Measurements from ENCODE around the gene WASHC2A. TPM values are rescaled to one million over a fixed set of nuclear protein-coding genes. Genes with fewer than 3 reads are reported as not detected.
"Not testable (repeated sequence)": the region's sequence is repeated elsewhere in the genome, so short reads cannot be mapped to it uniquely, and the experiment has no call there.

The WASHC2A gene
- total RNA-seq, 1 experiment from 2014 or later: 27.9 TPM

DNA sequence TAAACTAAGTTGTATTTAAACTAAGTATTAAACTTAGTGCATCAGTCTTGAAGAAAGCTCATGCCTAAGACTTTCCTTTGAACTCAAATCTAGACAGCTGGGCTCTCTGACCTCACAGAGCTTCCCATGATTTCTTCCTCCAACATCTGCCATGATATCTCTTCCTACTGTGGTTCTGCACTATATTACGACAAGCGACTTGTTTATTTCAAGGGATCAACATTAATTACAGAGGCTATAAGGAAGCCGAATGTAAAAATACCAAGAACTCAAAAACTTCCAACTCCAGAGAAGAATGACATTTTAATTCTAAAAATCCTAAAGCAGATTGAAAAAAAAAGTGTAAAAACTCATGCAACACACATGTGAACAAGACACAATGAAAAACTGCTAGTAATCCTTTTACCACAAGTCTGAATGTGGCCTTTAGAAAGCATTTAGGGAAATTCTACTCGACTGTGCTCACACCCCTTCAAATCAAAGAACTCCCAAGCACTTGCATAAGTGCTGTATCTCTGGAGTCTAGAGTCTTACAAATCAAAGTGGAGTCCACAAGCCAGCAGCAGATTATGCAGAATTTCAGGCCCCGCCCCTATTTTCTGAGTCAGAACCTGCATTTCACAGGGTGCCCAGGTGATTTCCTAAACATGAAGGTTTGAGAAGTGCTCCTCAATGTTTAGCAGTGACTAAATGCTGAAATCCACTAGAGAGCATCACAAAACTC, 22.7 kb upstream of the WASHC2A start (continued):
- TF ChIP-seq, protein P1, sequence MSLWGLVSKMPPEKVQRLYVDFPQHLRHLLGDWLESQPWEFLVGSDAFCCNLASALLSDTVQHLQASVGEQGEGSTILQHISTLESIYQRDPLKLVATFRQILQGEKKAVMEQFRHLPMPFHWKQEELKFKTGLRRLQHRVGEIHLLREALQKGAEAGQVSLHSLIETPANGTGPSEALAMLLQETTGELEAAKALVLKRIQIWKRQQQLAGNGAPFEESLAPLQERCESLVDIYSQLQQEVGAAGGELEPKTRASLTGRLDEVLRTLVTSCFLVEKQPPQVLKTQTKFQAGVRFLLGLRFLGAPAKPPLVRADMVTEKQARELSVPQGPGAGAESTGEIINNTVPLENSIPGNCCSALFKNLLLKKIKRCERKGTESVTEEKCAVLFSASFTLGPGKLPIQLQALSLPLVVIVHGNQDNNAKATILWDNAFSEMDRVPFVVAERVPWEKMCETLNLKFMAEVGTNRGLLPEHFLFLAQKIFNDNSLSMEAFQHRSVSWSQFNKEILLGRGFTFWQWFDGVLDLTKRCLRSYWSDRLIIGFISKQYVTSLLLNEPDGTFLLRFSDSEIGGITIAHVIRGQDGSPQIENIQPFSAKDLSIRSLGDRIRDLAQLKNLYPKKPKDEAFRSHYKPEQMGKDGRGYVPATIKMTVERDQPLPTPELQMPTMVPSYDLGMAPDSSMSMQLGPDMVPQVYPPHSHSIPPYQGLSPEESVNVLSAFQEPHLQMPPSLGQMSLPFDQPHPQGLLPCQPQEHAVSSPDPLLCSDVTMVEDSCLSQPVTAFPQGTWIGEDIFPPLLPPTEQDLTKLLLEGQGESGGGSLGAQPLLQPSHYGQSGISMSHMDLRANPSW (CRISPR knock-in tag; conservative IDR thresholded peaks at IDR 0.05; ENCODE audit: low read depth): no peak

DNA sequence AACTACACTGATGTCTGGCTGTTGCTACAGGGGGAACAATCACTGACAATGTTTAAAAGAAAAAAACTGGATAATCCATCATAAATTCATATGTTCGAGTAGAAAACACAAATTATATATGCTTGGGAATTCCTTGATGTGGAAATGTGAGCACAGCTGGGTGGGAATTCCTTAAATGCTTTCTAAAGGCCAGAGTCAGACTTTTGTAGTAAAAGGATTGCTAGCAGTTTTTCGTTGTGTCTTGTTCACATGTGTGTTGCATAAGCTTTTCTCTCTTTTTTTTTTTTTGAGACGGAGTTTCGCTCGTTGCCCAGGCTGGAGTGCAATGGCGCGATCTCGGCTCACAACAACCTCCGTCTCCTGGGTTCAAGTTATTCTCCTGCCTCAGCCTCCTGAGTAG, 21.3 kb upstream of the WASHC2A start:
- H3K27me3 Mint-ChIP-seq (ENCODE audit: low read depth); H3K27ac Mint-ChIP-seq; H3K4me3 Mint-ChIP-seq; H3K4me1 Mint-ChIP-seq; POLR2A ChIA-PET; DNase-seq (ENCODE audit: low spot score); CTCF ChIA-PET; H3K36me3 Mint-ChIP-seq; ATAC-seq; H3K9me3 Mint-ChIP-seq: not testable (repeated sequence)

DNA sequence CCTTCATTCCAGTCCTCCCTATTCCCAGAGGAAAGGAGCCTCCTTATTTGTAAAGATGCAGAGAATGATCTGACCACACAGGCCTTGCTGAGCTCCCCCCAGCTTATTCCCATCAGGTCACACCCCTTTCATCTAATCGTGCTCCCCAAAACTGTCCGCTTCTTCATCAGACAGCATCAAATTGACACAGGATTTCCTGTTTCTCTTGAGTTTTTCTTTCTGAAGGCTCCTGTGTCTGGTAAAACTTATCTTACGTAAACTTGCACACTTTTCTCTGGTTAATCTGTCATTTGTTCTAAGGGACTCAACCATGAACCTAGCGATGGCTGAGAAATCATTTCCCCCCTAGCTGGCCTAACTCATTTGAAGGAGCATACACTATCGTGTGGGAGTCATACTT, 20.2 kb upstream of the WASHC2A start:
- H3K36me3 Mint-ChIP-seq; H3K9me3 Mint-ChIP-seq; ATAC-seq; POLR2A ChIA-PET; DNase-seq (ENCODE audit: low spot score); H3K27ac Mint-ChIP-seq; H3K4me3 Mint-ChIP-seq; H3K27me3 Mint-ChIP-seq (ENCODE audit: low read depth); CTCF ChIA-PET; H3K4me1 Mint-ChIP-seq: not testable (repeated sequence)

DNA sequence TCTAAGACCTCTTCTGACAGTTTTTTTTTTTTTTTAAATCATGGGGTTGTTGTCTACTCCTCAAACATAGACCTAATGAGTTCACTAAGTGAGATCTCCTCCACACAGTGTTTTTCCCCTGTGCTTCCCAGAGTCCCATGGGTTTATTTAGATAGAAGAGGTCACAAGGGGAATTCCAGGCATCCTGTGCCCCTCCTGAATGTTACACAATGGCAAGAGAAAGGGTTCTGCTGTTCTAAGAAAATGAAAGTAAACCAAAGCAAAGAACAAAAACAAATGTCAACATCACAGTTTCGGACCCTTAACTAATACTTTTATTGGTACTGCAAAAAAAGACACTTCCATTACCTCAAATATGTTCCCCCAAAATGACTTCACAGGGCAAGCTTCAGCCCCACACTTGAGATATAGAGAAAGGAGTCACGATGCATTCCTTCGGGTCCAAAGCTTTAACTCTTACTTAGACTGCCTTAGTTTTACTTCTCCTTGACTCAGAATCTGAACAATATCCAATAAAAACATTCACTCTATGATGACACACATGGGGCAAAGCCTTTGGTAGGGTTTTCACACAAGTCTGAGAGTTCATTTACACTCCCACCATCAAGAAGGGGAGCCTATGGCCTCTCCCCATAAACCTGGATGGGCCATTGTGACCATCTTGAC, 15.6 kb upstream of the WASHC2A start:
- H3K36me3 Mint-ChIP-seq; H3K9me3 Mint-ChIP-seq; H3K4me3 Mint-ChIP-seq; ATAC-seq; H3K4me1 Mint-ChIP-seq; POLR2A ChIA-PET; H3K27me3 Mint-ChIP-seq (ENCODE audit: low read depth); H3K27ac Mint-ChIP-seq; DNase-seq (ENCODE audit: low spot score); CTCF ChIA-PET: not testable (repeated sequence)

DNA sequence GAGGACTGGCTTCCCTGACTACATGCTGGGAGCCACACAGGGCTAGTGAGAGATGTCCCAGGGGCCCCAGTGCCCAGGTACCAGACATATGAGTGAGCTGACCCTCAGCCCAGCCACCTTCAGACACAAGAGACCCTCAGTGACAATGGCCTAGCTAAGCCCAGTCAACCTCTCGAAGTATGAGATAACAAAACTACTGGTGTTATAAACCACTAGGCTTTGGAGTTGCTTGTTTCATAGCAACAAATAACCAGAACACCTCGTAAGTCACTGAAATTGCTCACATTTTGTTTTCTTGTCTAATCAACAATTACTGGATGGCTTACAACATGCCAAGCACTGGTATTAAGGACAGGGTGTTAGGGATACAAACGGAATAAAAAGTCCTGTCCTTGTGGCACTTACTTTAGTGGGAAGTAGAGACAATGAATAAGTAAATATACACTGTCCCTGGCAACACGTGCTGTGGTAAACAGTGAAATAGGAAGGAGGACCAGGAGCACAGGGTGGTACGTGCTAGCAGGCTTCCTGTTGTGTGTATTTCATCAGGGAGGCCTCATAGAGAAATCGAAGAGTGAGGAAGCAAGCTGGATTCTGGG, 14.9 kb upstream of the WASHC2A start:
- H3K9me3 Mint-ChIP-seq; ATAC-seq; H3K27ac Mint-ChIP-seq; H3K4me1 Mint-ChIP-seq; POLR2A ChIA-PET; H3K27me3 Mint-ChIP-seq (ENCODE audit: low read depth); H3K4me3 Mint-ChIP-seq; DNase-seq (ENCODE audit: low spot score); H3K36me3 Mint-ChIP-seq; CTCF ChIA-PET: not testable (repeated sequence)

DNA sequence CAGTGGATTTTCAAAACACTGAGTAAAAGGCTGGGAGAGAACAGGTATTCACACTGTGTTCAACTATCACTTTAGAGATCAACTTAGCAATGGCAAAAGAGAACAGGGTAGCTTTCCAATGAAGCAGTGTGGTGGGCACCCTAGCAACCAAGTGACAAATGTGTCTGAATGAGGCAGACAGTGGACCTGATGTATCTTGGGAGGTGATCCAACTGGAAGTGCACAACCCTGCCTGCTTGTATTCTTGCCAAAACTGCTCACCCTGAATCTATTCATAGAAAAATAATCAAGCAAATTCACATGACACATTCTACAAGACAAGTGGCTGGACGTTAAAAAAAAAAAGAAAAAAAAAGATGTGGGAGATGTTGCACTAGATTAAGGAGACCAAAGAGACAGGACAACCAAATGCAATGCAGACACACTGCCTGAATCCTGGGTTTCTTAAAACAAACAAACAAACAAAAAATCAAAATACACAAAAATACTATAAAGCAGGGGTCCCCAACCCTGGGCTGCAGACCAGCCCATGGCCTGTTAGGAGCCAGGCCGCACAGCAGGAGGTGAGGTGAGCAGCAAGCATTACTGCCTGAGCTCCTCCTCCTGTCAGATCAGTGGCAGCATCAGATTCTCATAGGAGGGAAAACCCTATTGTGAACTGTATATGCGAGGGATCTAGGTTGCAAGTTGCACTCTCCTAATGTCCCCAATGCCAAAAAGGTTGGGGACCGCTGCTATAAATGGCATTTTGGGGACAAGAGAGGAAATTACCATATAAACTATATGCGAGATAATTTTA, 12.1 kb upstream of the WASHC2A start:
- H3K9me3 Mint-ChIP-seq; ATAC-seq; H3K27me3 Mint-ChIP-seq (ENCODE audit: low read depth); H3K4me3 Mint-ChIP-seq; POLR2A ChIA-PET; H3K36me3 Mint-ChIP-seq; H3K4me1 Mint-ChIP-seq; DNase-seq (ENCODE audit: low spot score); CTCF ChIA-PET; H3K27ac Mint-ChIP-seq: not testable (repeated sequence)

DNA sequence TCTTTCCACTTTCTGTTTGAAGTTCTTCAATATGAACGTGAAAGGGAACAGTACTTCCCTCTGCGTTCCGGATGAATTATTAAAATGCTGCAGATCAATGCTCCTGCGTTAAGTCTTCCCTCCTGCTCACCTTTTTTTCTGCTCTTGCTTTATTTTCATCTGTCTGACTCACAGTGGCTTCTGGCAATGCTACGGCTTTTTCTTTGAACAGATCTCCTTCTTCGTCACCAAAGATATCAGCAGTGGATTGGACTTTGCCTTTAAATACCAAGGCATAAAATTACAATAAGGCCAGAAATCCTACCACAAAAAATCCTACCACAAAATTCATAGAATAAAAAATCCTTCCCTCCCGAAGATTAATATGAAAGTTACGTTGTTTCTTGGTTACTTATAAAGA, 11.1 kb upstream of the WASHC2A start:
- DNase-seq (ENCODE audit: low spot score); H3K36me3 Mint-ChIP-seq; H3K27me3 Mint-ChIP-seq (ENCODE audit: low read depth); H3K4me3 Mint-ChIP-seq; CTCF ChIA-PET; H3K9me3 Mint-ChIP-seq; H3K4me1 Mint-ChIP-seq; H3K27ac Mint-ChIP-seq; ATAC-seq; POLR2A ChIA-PET: not testable (repeated sequence)

DNA sequence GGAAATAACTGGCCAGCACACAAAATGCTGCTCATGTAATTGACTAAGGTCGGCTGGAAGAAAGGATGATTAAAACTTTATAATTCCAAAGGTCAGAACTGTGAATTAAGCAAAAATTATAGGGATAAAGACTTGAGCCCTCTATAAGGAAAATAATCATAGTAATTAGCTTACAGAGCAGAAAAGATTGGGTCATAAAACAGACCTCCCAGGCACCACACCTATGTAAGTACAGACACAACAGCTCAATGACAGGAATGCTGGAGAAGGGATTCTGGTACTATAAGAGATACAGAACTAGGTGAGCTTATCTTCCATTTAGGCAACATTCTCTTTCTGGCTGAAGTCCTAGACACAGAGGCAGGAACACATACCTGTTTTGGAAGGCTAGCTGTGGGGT, 9.0 kb upstream of the WASHC2A start:
- H3K36me3 Mint-ChIP-seq; DNase-seq (ENCODE audit: low spot score); ATAC-seq; POLR2A ChIA-PET; H3K27ac Mint-ChIP-seq; H3K4me3 Mint-ChIP-seq; H3K9me3 Mint-ChIP-seq; CTCF ChIA-PET; H3K4me1 Mint-ChIP-seq: not testable (repeated sequence)
- peaks cover 14% of the 10 kb centered on the region; the same call in 1 of the 2 replicates for H3K27me3 Mint-ChIP-seq (ENCODE audit: low read depth)

DNA sequence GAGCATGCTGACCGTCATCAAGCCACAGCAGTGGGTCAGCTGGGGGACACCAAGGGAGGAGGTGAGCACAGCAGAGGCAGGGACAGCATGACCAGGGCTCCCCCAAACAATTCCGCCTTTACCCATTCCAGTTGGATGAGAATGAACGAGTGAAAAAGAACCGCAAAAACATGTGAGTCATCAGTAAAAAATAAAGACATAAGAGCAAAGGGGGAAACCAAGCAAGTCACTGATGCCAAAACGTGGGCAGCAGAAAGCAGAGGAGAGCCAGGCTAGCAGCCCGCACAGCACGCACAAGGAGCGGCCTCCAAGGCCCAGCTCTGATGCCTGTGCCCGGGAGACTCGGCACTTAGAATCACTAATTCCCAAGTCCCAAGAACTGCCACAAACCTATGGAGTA, 7.8 kb upstream of the WASHC2A start:
- ATAC-seq; H3K4me1 Mint-ChIP-seq; H3K9me3 Mint-ChIP-seq; DNase-seq (ENCODE audit: low spot score); CTCF ChIA-PET; H3K4me3 Mint-ChIP-seq; H3K27ac Mint-ChIP-seq; H3K36me3 Mint-ChIP-seq; POLR2A ChIA-PET: not testable (repeated sequence)
- H3K27me3 Mint-ChIP-seq (ENCODE audit: low read depth): peaks cover 14% of the 10 kb centered on the region; the same call in 1 of the 2 replicates

DNA sequence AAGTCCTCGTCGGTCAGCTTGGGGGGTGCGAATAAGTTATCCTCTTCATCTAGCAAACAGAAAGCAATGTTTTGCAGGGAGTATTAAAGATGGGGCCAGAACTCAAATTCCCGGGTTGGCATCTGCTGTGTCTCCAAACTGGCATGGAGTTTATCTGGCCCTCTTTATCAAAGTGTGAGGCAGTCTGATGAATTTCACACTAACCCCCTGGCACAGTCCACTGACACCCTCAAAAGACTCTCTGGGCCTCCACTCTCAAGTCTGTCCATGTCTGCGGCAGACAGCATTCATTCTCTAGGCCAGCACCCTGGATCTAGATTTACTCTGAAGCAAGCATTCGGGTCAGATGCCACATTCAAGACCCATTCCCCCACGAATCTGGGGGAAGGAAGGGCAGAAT, 6.2 kb upstream of the WASHC2A start:
- ATAC-seq; H3K4me3 Mint-ChIP-seq; H3K9me3 Mint-ChIP-seq; H3K36me3 Mint-ChIP-seq; H3K27ac Mint-ChIP-seq; DNase-seq (ENCODE audit: low spot score); CTCF ChIA-PET; POLR2A ChIA-PET; H3K4me1 Mint-ChIP-seq: not testable (repeated sequence)
- H3K27me3 Mint-ChIP-seq (ENCODE audit: low read depth): peaks cover 14% of the 10 kb centered on the region; the same call in 1 of the 2 replicates

Data from WTC11 (cell line).